UCSD-AML1 (cell line): Measurements from ENCODE around the gene ACSL3.
A peak's percentile ranks its signal among the peaks of the same experiment; 100 is the strongest.

Source experiments
- DNase-seq: peaks from one replicate; lab custom pipeline; 2025; ENCODE audit not compliant: unreplicated experiment; lab: John Stamatoyannopoulos, UW

ACSL3 gene

GRCh38 chr2:222939208-222939856 lies 78.5 kb downstream of the ACSL3 start:
- peak; percentile 42 for DNase-seq

- no peak for DNase-seq
Observed at GRCh38 chr2:222939979-222940378, 79.1 kb downstream of the ACSL3 start.

GRCh38 chr2:222941510-222942032 lies 80.7 kb downstream of the ACSL3 start:
- no peak for DNase-seq

- no peak for DNase-seq
Observed at GRCh38 chr2:222942561-222942960, 81.7 kb downstream of the ACSL3 start.

- no peak for DNase-seq
Observed at GRCh38 chr2:222942977-222943376, 82.1 kb downstream of the ACSL3 start.

GRCh38 chr2:222943820-222944219 lies 83.0 kb downstream of the ACSL3 start:
- DNase-seq = no peak

GRCh38 chr2:222944552-222944951 lies 83.7 kb downstream of the ACSL3 start:
- DNase-seq = no peak

GRCh38 chr2:222944971-222945740 lies 84.3 kb downstream of the ACSL3 start:
- no peak for DNase-seq

GRCh38 chr2:222945887-222946286 lies 85.1 kb downstream of the ACSL3 start:
- DNase-seq = no peak

GRCh38 chr2:222946700-222947287 lies 86.0 kb downstream of the ACSL3 start:
- no peak for DNase-seq

GRCh38 chr2:222949073-222949472 lies 88.2 kb downstream of the ACSL3 start:
- no peak for DNase-seq

GRCh38 chr2:222949690-222950323 lies 89.0 kb downstream of the ACSL3 start:
- no peak for DNase-seq

- no peak for DNase-seq
Observed at GRCh38 chr2:222950638-222951285, 89.9 kb downstream of the ACSL3 start.

GRCh38 chr2:222952204-222952603 lies 91.4 kb downstream of the ACSL3 start:
- no peak for DNase-seq

- DNase-seq = no peak
Observed at GRCh38 chr2:222955008-222955407, 94.2 kb downstream of the ACSL3 start.

GRCh38 chr2:222959358-222959757 lies 98.5 kb downstream of the ACSL3 start:
- no peak for DNase-seq

GRCh38 chr2:222960126-222960525 lies 99.3 kb downstream of the ACSL3 start:
- no peak for DNase-seq

- no peak for DNase-seq
Observed at GRCh38 chr2:222963641-222964040, 102.8 kb downstream of the ACSL3 start.

GRCh38 chr2:222964376-222965031 lies 103.7 kb downstream of the ACSL3 start:
- no peak for DNase-seq

GRCh38 chr2:222965555-222965954 lies 104.7 kb downstream of the ACSL3 start:
- no peak for DNase-seq
